ENCODE results near the gene ADCY7. TPM values are rescaled to one million over a fixed set of nuclear protein-coding genes. Genes with fewer than 3 reads are reported as not detected.

Gene ADCY7
- total RNA-seq, 6 experiments from 2014 or later: 2.5 to 10.2 (median 6.5) TPM

- no peaks in the 10 kb centered on the region for H3K36me3 ChIP-seq
- TF ChIP-seq CTCF (IDR thresholded peaks at IDR 0.05): no peak
- TF ChIP-seq POLR2A (IDR thresholded peaks at IDR 0.05): no peak
- H3K27me3 ChIP-seq: no peaks in the 10 kb centered on the region
- H3K9me3 ChIP-seq: no peaks in the 10 kb centered on the region
- H3K27ac ChIP-seq: no peak overlapping the region
- peaks cover 0 to 3% (median 0%) of the 10 kb centered on the region in 4 donors for H3K4me1 ChIP-seq
- H3K4me3 ChIP-seq: no peak overlapping the region
- ATAC-seq: no peak
- 40% methylated on average over 1 of the region's 2 CpGs for WGBS (ENCODE audit: insufficient coverage, low coverage, low lambda C conversion rate, missing lambda C conversion rate)
- intact Hi-C loops (cut with DNase I): no loop called here
- DNase-seq: no peak
Observed at GRCh38 chr16:50255538-50255937, 10.8 kb upstream of the ADCY7 start.

- Histone ChIP-seq H3K4me3 (no peak overlapping the region), H3K9me3 (no peaks in the 10 kb centered on the region), H3K27ac (no peak overlapping the region), H3K36me3 (no peaks in the 10 kb centered on the region), H3K27me3 (no peaks in the 10 kb centered on the region), H3K4me1 (peaks cover 0 to 6% (median under 1%) of the 10 kb centered on the region in 4 donors)
- 86% methylated on average over 1 of the region's 1 CpG for WGBS (ENCODE audit: insufficient coverage, low coverage, low lambda C conversion rate, missing lambda C conversion rate)
- DNase-seq (no peak), ATAC-seq (no peak)
- intact Hi-C loops (cut with DNase I): no loop called here
- TF ChIP-seq CTCF (IDR thresholded peaks at IDR 0.05) (no peak), POLR2A (IDR thresholded peaks at IDR 0.05) (no peak)
Observed at GRCh38 chr16:50256604-50257003, 9.7 kb upstream of the ADCY7 start.

- no peak for ATAC-seq
- no peak overlapping the region for H3K27ac ChIP-seq
- no peaks in the 10 kb centered on the region for H3K36me3 ChIP-seq
- H3K4me3 ChIP-seq: no peak overlapping the region
- no peaks in the 10 kb centered on the region for H3K27me3 ChIP-seq
- H3K9me3 ChIP-seq: no peaks in the 10 kb centered on the region
- peaks cover 0 to 11% (median 2%) of the 10 kb centered on the region in 4 donors for H3K4me1 ChIP-seq
- peak in 1 of 3 donors; percentile 5 for DNase-seq
- intact Hi-C loops (cut with DNase I): no loop called here
- 69% methylated on average over 5 of the region's 9 CpGs for WGBS (ENCODE audit: insufficient coverage, low coverage, low lambda C conversion rate, missing lambda C conversion rate)
- TF ChIP-seq POLR2A (IDR thresholded peaks at IDR 0.05) (no peak), CTCF (IDR thresholded peaks at IDR 0.05) (no peak)
Observed at GRCh38 chr16:50257876-50258275, 8.5 kb upstream of the ADCY7 start.

- WGBS (ENCODE audit: insufficient coverage, low coverage, low lambda C conversion rate, missing lambda C conversion rate): 59% methylated on average over 13 of the region's 23 CpGs
- no peaks in the 10 kb centered on the region for H3K36me3 ChIP-seq
- no peak overlapping the region for H3K4me3 ChIP-seq
- no peak for TF ChIP-seq POLR2A (IDR thresholded peaks at IDR 0.05)
- no peak for TF ChIP-seq CTCF (IDR thresholded peaks at IDR 0.05)
- ATAC-seq (peak in 3 of 4 donors; percentile 20 to 59 (median 57)), DNase-seq (peak in 1 of 3 donors; percentile 14)
- H3K4me1 ChIP-seq: peaks cover 0 to 11% (median 2%) of the 10 kb centered on the region in 4 donors
- intact Hi-C loops (cut with DNase I): no loop called here
- H3K9me3 ChIP-seq: no peaks in the 10 kb centered on the region
- H3K27me3 ChIP-seq: no peaks in the 10 kb centered on the region
- no peak overlapping the region for H3K27ac ChIP-seq
Observed at GRCh38 chr16:50259334-50260205, 6.8 kb upstream of the ADCY7 start.

All from right lobe of liver (tissue), 6 donors.